Measurements from ENCODE around the gene UPK3A.
"Not testable (repeated sequence)": the region's sequence is repeated elsewhere in the genome, so short reads cannot be mapped to it uniquely, and the experiment has no call there.

DNA sequence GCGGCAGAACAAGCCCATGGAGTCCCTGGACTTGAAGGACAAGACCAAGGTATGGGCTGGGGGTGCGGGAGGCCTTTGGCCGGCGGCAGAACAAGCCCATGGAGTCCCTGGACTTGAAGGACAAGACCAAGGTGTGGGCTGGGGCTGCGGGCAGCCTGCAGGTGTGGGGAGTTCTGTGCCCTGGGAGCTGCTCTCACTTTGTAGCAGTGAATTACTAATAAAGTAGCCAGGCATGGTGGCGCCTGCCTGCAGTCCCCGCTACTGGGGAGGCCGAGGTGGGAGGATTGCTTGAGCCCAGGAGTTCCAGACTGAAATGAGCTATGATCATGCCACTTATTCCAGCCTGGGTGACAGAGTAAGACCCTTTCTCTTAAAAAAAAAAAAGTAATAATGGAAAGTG, 43.5 kb downstream of the UPK3A start:
- TF ChIP-seq, protein P1, sequence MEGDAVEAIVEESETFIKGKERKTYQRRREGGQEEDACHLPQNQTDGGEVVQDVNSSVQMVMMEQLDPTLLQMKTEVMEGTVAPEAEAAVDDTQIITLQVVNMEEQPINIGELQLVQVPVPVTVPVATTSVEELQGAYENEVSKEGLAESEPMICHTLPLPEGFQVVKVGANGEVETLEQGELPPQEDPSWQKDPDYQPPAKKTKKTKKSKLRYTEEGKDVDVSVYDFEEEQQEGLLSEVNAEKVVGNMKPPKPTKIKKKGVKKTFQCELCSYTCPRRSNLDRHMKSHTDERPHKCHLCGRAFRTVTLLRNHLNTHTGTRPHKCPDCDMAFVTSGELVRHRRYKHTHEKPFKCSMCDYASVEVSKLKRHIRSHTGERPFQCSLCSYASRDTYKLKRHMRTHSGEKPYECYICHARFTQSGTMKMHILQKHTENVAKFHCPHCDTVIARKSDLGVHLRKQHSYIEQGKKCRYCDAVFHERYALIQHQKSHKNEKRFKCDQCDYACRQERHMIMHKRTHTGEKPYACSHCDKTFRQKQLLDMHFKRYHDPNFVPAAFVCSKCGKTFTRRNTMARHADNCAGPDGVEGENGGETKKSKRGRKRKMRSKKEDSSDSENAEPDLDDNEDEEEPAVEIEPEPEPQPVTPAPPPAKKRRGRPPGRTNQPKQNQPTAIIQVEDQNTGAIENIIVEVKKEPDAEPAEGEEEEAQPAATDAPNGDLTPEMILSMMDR (IDR thresholded peaks at IDR 0.05): not testable (repeated sequence)
- TF ChIP-seq POLR2A (IDR thresholded peaks at IDR 0.05): not testable (repeated sequence)
